ENCODE measurements around the gene OSBPL9. TPM values are rescaled to one million over a fixed set of nuclear protein-coding genes. Genes with fewer than 3 reads are reported as not detected.

Gene OSBPL9
- total RNA-seq, 1 donor from 2014 or later, result 103 TPM

GRCh38 chr1:51792864-51793263 lies 176.0 kb downstream of the OSBPL9 start:
- no peak for TF ChIP-seq CTCF (IDR thresholded peaks at IDR 0.05)
- peaks cover 60% of the 10 kb centered on the region for H3K36me3 Mint-ChIP-seq (ENCODE audit: unreplicated experiment)
- no peak overlapping the region for H3K27ac Mint-ChIP-seq (ENCODE audit: unreplicated experiment)
- no peak overlapping the region for H3K4me3 Mint-ChIP-seq (ENCODE audit: unreplicated experiment)
- no peaks in the 10 kb centered on the region for H3K9me3 Mint-ChIP-seq (ENCODE audit: unreplicated experiment)
- no peaks in the 10 kb centered on the region for H3K27me3 Mint-ChIP-seq (ENCODE audit: unreplicated experiment)
- no peaks in the 10 kb centered on the region for H3K4me1 Mint-ChIP-seq (ENCODE audit: unreplicated experiment)
- no peak for DNase-seq (ENCODE audit: extremely low spot score, unreplicated experiment)

- Mint-ChIP-seq H3K27me3 (ENCODE audit: unreplicated experiment) (no peaks in the 10 kb centered on the region), H3K4me3 (ENCODE audit: unreplicated experiment) (no peak overlapping the region), H3K9me3 (ENCODE audit: unreplicated experiment) (no peaks in the 10 kb centered on the region)
These were observed 177.4 kb downstream of the OSBPL9 start for GRCh38 chr1:51794260-51794659.

GRCh38 chr1:51794868-51795267 lies 178.0 kb downstream of the OSBPL9 start:
- TF ChIP-seq CTCF (IDR thresholded peaks at IDR 0.05), result no peak

More at GRCh38 chr1:51794260-51794659, 177.4 kb downstream of the OSBPL9 start:
- H3K36me3 Mint-ChIP-seq (ENCODE audit: unreplicated experiment), result peaks cover 54% of the 10 kb centered on the region
- H3K27ac Mint-ChIP-seq (ENCODE audit: unreplicated experiment), result no peak overlapping the region
- H3K4me1 Mint-ChIP-seq (ENCODE audit: unreplicated experiment), result no peaks in the 10 kb centered on the region
- no peak for DNase-seq (ENCODE audit: extremely low spot score, unreplicated experiment)
- TF ChIP-seq CTCF (IDR thresholded peaks at IDR 0.05), result no peak

GRCh38 chr1:51799372-51799771 lies 182.5 kb downstream of the OSBPL9 start:
- Mint-ChIP-seq H3K9me3 (ENCODE audit: unreplicated experiment) (no peaks in the 10 kb centered on the region), H3K4me3 (ENCODE audit: unreplicated experiment) (no peak overlapping the region), H3K36me3 (ENCODE audit: unreplicated experiment) (peaks cover 39% of the 10 kb centered on the region), H3K27me3 (ENCODE audit: unreplicated experiment) (no peaks in the 10 kb centered on the region), H3K4me1 (ENCODE audit: unreplicated experiment) (no peaks in the 10 kb centered on the region), H3K27ac (ENCODE audit: unreplicated experiment) (no peak overlapping the region)
- TF ChIP-seq CTCF (IDR thresholded peaks at IDR 0.05), result no peak
- DNase-seq (ENCODE audit: extremely low spot score, unreplicated experiment), result no peak

More at GRCh38 chr1:51794868-51795267, 178.0 kb downstream of the OSBPL9 start:
- Mint-ChIP-seq H3K4me1 (ENCODE audit: unreplicated experiment) (no peaks in the 10 kb centered on the region), H3K27me3 (ENCODE audit: unreplicated experiment) (no peaks in the 10 kb centered on the region), H3K36me3 (ENCODE audit: unreplicated experiment) (peaks cover 48% of the 10 kb centered on the region), H3K9me3 (ENCODE audit: unreplicated experiment) (no peaks in the 10 kb centered on the region), H3K27ac (ENCODE audit: unreplicated experiment) (no peak overlapping the region), H3K4me3 (ENCODE audit: unreplicated experiment) (no peak overlapping the region)
- no peak for DNase-seq (ENCODE audit: extremely low spot score, unreplicated experiment)

GRCh38 chr1:51814513-51814912 lies 197.6 kb downstream of the OSBPL9 start:
- DNase-seq (ENCODE audit: extremely low spot score, unreplicated experiment), result no peak
- Mint-ChIP-seq H3K27ac (ENCODE audit: unreplicated experiment) (no peak overlapping the region), H3K4me1 (ENCODE audit: unreplicated experiment) (no peaks in the 10 kb centered on the region), H3K9me3 (ENCODE audit: unreplicated experiment) (no peaks in the 10 kb centered on the region), H3K4me3 (ENCODE audit: unreplicated experiment) (no peak overlapping the region), H3K36me3 (ENCODE audit: unreplicated experiment) (peaks cover 46% of the 10 kb centered on the region), H3K27me3 (ENCODE audit: unreplicated experiment) (no peaks in the 10 kb centered on the region)
- no peak for TF ChIP-seq CTCF (IDR thresholded peaks at IDR 0.05)
